Activated B cell treated with CpG ODN at 0.5 μM for 24 hours (primary cell): Measurements from ENCODE around the gene CST8. TPM values are rescaled to one million over a fixed set of nuclear protein-coding genes. Genes with fewer than 3 reads are reported as not detected.
"Not testable (repeated sequence)": the region's sequence is repeated elsewhere in the genome, so short reads cannot be mapped to it uniquely, and the experiment has no call there.

Experiments used
- ATAC-seq: fragments of 200-7000 bp; cut with Tn5 transposase; one replicate; pipeline ENCODE4 v1.10.0; 2021; ENCODE audit warnings: low read depth, mild to moderate bottlenecking, moderate library complexity
- CTCF ChIA-PET: fragments of 350-600 bp; sonication (Branson Sonifier 250); formaldehyde crosslinking; loops from one replicate; lab custom pipeline; 2021; ENCODE audit warnings: antibody characterized with exemption; lab: Charles Lee
- POLR2A ChIA-PET: fragments of 350-600 bp; sonication (Branson Sonifier 250); formaldehyde crosslinking; loops from one replicate; lab custom pipeline; 2021; ENCODE audit warnings: antibody characterized with exemption; lab: Charles Lee
- DNase-seq: peaks from one replicate; pipeline ENCODE4 v3.0.0; 2022
- H3K27ac Mint-ChIP-seq: one replicate; pipeline ENCODE4 v1.8.0; 2020; ENCODE audit warnings: mixed read lengths
- H3K27me3 Mint-ChIP-seq: one replicate; pipeline ENCODE4 v1.8.0; 2021; ENCODE audit warnings: mixed read lengths
- H3K36me3 Mint-ChIP-seq: one replicate; pipeline ENCODE4 v1.8.0; 2021; ENCODE audit warnings: low read depth, mixed read lengths
- H3K4me1 Mint-ChIP-seq: one replicate; pipeline ENCODE4 v1.8.0; 2021; ENCODE audit warnings: mixed read lengths
- H3K4me3 Mint-ChIP-seq: one replicate; pipeline ENCODE4 v1.8.0; 2020; ENCODE audit warnings: mild to moderate bottlenecking, mixed read lengths
- H3K9me3 Mint-ChIP-seq: one replicate; pipeline ENCODE4 v1.8.0; 2020; ENCODE audit warnings: mixed read lengths
- CTCF ChIP-seq: fragments of 200-600 bp; IDR thresholded peaks from one replicate; pipeline ENCODE4 v1.8.0; 2022; ENCODE audit warnings: antibody characterized with exemption, mild to moderate bottlenecking
- intact Hi-C: fragments of 100-400 bp; cut with micrococcal nuclease; formaldehyde crosslinking; loops from one replicate; pipeline ENCODE4 v1.15.1; 2024
- total RNA-seq: library from RNA; stranded (reverse); gene quantifications from 2 replicates; pipeline ENCODE4 v1.2.3, GENCODE V29; 2022

Gene CST8
- total RNA-seq, 1 donor from 2014 or later = not detected

GRCh38 chr20:23456873-23457272, 34.0 kb upstream of the CST8 start:
- no peak for DNase-seq
- no peaks in the 10 kb centered on the region for H3K4me1 Mint-ChIP-seq
- POLR2A ChIA-PET = no interaction called here
- no peak for TF ChIP-seq CTCF
- H3K36me3 Mint-ChIP-seq = no peaks in the 10 kb centered on the region
- CTCF ChIA-PET = no interaction called here
- H3K27me3 Mint-ChIP-seq = peaks cover 9% of the 10 kb centered on the region
- intact Hi-C loops = no loop called here
- H3K4me3 Mint-ChIP-seq = no peak overlapping the region
- no peaks in the 10 kb centered on the region for H3K9me3 Mint-ChIP-seq
- no peak overlapping the region for H3K27ac Mint-ChIP-seq
- ATAC-seq = no peak

GRCh38 chr20:23459461-23460150, 31.3 kb upstream of the CST8 start:
- Mint-ChIP-seq H3K4me1 (no peaks in the 10 kb centered on the region), H3K27me3 (peaks cover 19% of the 10 kb centered on the region), H3K4me3 (no peak overlapping the region), H3K9me3 (peaks cover 2% of the 10 kb centered on the region), H3K27ac (no peak overlapping the region), H3K36me3 (no peaks in the 10 kb centered on the region)
- ATAC-seq = no peak
- no peak for DNase-seq
- TF ChIP-seq CTCF = no peak
- POLR2A ChIA-PET = no interaction called here
- intact Hi-C loops = no loop called here
- CTCF ChIA-PET = no interaction called here

GRCh38 chr20:23461180-23461579, 29.7 kb upstream of the CST8 start:
- no peak overlapping the region for H3K4me3 Mint-ChIP-seq
- intact Hi-C loops = no loop called here
- H3K36me3 Mint-ChIP-seq = no peaks in the 10 kb centered on the region
- ChIA-PET POLR2A (no interaction called here), CTCF (no interaction called here)
- DNase-seq (no peak), ATAC-seq (no peak)
- H3K9me3 Mint-ChIP-seq = peaks cover 7% of the 10 kb centered on the region
- H3K4me1 Mint-ChIP-seq = no peaks in the 10 kb centered on the region
- peaks cover 20% of the 10 kb centered on the region for H3K27me3 Mint-ChIP-seq
- H3K27ac Mint-ChIP-seq = no peak overlapping the region
- TF ChIP-seq CTCF = no peak

- DNase-seq, H3K27ac Mint-ChIP-seq, H3K4me3 Mint-ChIP-seq, CTCF ChIA-PET, ATAC-seq, POLR2A ChIA-PET, intact Hi-C loops, H3K9me3 Mint-ChIP-seq, H3K36me3 Mint-ChIP-seq, H3K4me1 Mint-ChIP-seq: not testable (repeated sequence)
- peaks cover 10% of the 10 kb centered on the region for H3K27me3 Mint-ChIP-seq
Measured at GRCh38 chr20:23466961-23467360, 24.0 kb upstream of the CST8 start.

- ATAC-seq, intact Hi-C loops, POLR2A ChIA-PET, H3K9me3 Mint-ChIP-seq, H3K36me3 Mint-ChIP-seq, H3K4me3 Mint-ChIP-seq, H3K27ac Mint-ChIP-seq, H3K4me1 Mint-ChIP-seq, H3K27me3 Mint-ChIP-seq, DNase-seq, CTCF ChIA-PET: not testable (repeated sequence)
Measured at GRCh38 chr20:23472306-23472705, 18.6 kb upstream of the CST8 start.

- ATAC-seq, intact Hi-C loops, POLR2A ChIA-PET, H3K9me3 Mint-ChIP-seq, H3K36me3 Mint-ChIP-seq, H3K27me3 Mint-ChIP-seq, H3K27ac Mint-ChIP-seq, H3K4me1 Mint-ChIP-seq, H3K4me3 Mint-ChIP-seq, DNase-seq, CTCF ChIA-PET: not testable (repeated sequence)
Measured at GRCh38 chr20:23473293-23473692, 17.6 kb upstream of the CST8 start.

GRCh38 chr20:23475395-23475794, 15.5 kb upstream of the CST8 start:
- Mint-ChIP-seq H3K4me1 (no peaks in the 10 kb centered on the region), H3K9me3 (no peaks in the 10 kb centered on the region), H3K27ac (no peak overlapping the region), H3K27me3 (no peaks in the 10 kb centered on the region), H3K4me3 (no peak overlapping the region), H3K36me3 (no peaks in the 10 kb centered on the region)
- ChIA-PET POLR2A (no interaction called here), CTCF (no interaction called here)
- no peak for TF ChIP-seq CTCF
- no peak for ATAC-seq
- DNase-seq = no peak
- intact Hi-C loops = no loop called here
